ENCODE data around the gene PITPNM2. TPM values are rescaled to one million over a fixed set of nuclear protein-coding genes. Genes with fewer than 3 reads are reported as not detected.

The PITPNM2 gene
- 1 to 10 TPM; 2.9 to 9.2 (median 7.9) TPM for polyA plus RNA-seq

GRCh38 chr12:123150744-123151456, at the start of gene PITPNM2:
Gene PITPNM2 (minus strand): TSS chr12:123151090. CDS start chr12:123034590, 116,500 bp downstream.
- whole genome bisulfite sequencing, 3 donors = 0 to 1% (median 0%) methylated on average over 58 to 119 of the region's 119 CpGs
- peak within 1 kb of the TSS; percentile 23 for H3K27ac ChIP-seq (ENCODE audit: low read depth, low read length)

GRCh38 chr12:123200414-123200813, 49.5 kb upstream of the PITPNM2 start:
- no peak overlapping the region for H3K27ac ChIP-seq (ENCODE audit: low read depth, low read length)
- WGBS, 3 donors = 91 to 93% (median 92%) methylated on average over 7 of the region's 7 CpGs

GRCh38 chr12:123199936-123200335, 49.0 kb upstream of the PITPNM2 start:
- WGBS, 3 donors = 87 to 93% (median 90%) methylated on average over 3 of the region's 3 CpGs

DNA sequence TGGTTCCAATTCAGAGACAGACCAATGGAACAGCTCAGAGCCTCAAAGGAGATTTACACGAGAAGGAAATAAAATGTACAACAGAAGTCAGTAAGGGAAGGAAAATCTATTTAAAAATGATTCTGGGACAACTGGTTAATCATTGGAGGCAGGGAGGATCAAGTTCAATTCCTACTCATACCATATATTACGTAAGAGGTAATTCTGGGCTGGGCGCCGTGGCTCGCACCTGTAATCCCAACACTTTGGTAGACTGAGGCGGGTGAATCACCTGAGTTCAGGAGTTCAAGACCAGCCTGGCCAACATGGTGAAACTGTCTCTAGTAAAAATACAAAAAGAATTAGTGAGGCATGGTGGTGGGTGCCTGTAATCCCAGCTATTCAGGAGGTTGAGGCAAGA, 36.7 kb upstream of the PITPNM2 start:
- WGBS, 3 donors = 95 to 96% (median 95%) methylated on average over 6 of the region's 6 CpGs

More at GRCh38 chr12:123199936-123200335, 49.0 kb upstream of the PITPNM2 start:
- H3K27ac ChIP-seq (ENCODE audit: low read depth, low read length) = no peak overlapping the region

GRCh38 chr12:123180171-123180570, 29.3 kb upstream of the PITPNM2 start:
- no peak overlapping the region for H3K27ac ChIP-seq (ENCODE audit: low read depth, low read length)
- 94 to 95% (median 95%) methylated on average over 4 of the region's 4 CpGs for WGBS, 3 donors

More for the DNA sequence above, 36.7 kb upstream of the PITPNM2 start:
- no peak overlapping the region for H3K27ac ChIP-seq (ENCODE audit: low read depth, low read length)

DNA sequence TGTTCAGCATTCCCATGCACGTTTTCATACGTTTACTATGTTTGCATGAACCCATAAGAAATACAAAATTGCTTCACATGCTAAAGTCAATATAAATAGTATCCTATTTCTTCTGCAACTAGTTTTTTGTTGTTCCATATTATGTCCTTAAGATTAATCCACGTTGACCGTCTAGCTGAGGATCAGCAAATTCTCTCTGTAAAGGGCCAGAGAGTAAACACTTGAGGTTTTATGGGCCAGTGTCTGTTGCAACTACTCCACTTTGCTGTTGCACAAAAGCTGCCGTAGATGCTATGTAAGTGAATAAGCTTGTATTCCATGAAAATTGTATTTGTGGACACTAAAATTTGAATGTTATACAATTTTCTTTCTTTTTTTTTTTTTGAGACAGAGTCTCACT, 21.1 kb upstream of the PITPNM2 start:
- H3K27ac ChIP-seq (ENCODE audit: low read depth, low read length) = no peak overlapping the region
- 71 to 85% (median 71%) methylated on average over 5 of the region's 5 CpGs for WGBS, 3 donors

- 47 to 88% (median 48%) methylated on average over 2 of the region's 2 CpGs for WGBS, 3 donors
These were observed 16.4 kb upstream of the PITPNM2 start for GRCh38 chr12:123167329-123167728.

GRCh38 chr12:123165537-123165936, 14.6 kb upstream of the PITPNM2 start:
- H3K27ac ChIP-seq (ENCODE audit: low read depth, low read length) = no peak overlapping the region
- WGBS, 3 donors = 64 to 92% (median 90%) methylated on average over 4 of the region's 4 CpGs

More at GRCh38 chr12:123167329-123167728, 16.4 kb upstream of the PITPNM2 start:
- no peak overlapping the region for H3K27ac ChIP-seq (ENCODE audit: low read depth, low read length)

GRCh38 chr12:123164710-123165261, 13.9 kb upstream of the PITPNM2 start:
- H3K27ac ChIP-seq (ENCODE audit: low read depth, low read length) = no peak overlapping the region
- 62 to 96% (median 93%) methylated on average over 9 of the region's 9 CpGs for WGBS, 3 donors

DNA sequence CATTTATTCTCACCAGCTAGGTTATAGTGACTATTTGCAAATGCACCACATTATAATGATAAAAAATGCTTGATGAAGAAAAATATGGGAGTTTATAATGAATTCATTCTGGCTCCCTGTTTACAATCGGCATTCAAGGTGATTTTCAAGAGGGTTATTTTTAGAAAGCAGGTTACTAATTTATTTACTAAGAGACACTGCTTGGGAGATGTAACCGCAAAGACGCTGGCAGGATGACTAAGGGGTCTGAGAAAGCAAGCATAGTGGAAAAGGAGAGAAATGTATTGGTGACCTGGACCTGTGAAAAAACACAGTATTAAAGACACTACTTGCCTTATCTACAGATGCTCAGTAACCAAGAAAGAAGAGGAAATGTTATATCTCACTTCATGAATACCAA, 13.3 kb upstream of the PITPNM2 start:
- WGBS, 3 donors = 52 to 93% (median 91%) methylated on average over 3 of the region's 3 CpGs
- H3K27ac ChIP-seq (ENCODE audit: low read depth, low read length) = no peak overlapping the region

GRCh38 chr12:123163227-123163626, 12.3 kb upstream of the PITPNM2 start:
- 36 to 92% (median 83%) methylated on average over 3 of the region's 3 CpGs for WGBS, 3 donors
- no peak overlapping the region for H3K27ac ChIP-seq (ENCODE audit: low read depth, low read length)

GRCh38 chr12:123160801-123161487, 10.1 kb upstream of the PITPNM2 start:
- WGBS, 3 donors = 51 to 74% (median 68%) methylated on average over 11 of the region's 11 CpGs
- no peak overlapping the region for H3K27ac ChIP-seq (ENCODE audit: low read depth, low read length)

GRCh38 chr12:123153906-123154305, 3.0 kb upstream of the PITPNM2 start:
- 75 to 83% (median 80%) methylated on average over 2 of the region's 2 CpGs for WGBS, 3 donors
- no peak overlapping the region for H3K27ac ChIP-seq (ENCODE audit: low read depth, low read length)

DNA sequence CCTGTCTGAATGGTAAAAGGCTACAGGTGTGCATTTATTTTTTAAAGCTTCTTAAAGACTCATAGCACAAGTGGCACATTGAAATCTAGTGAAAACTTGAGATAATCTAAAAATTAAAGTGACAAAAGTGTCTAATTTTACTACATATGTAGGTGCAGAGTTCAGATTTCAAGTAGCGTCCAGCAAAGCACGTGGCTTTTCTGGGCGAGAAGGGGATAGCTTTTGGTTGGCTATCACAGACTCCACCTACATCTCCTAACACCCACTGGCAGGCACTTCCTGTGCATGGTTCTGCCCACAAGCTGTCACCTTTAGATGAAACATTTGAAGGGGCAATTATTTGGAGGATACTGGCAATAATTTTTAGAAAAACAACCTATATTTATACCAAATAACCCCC, 1.9 kb upstream of the PITPNM2 start:
- WGBS, 3 donors = 81 to 84% (median 81%) methylated on average over 3 of the region's 3 CpGs
- no peak overlapping the region for H3K27ac ChIP-seq (ENCODE audit: low read depth, low read length)

GRCh38 chr12:123151457-123152454, 866 bp upstream of the PITPNM2 start:
- 42 to 44% (median 43%) methylated on average over 45 to 46 of the region's 46 CpGs for WGBS, 3 donors
- H3K27ac ChIP-seq (ENCODE audit: low read depth, low read length) = no peak overlapping the region

- H3K27ac ChIP-seq (ENCODE audit: low read depth, low read length) = no peak overlapping the region
- WGBS, 3 donors = 1 to 2% (median 2%) methylated on average over 32 to 54 of the region's 54 CpGs
These were observed 581 bp downstream of the PITPNM2 start for GRCh38 chr12:123150275-123150743.

GRCh38 chr12:123149501-123150274, 1.2 kb downstream of the PITPNM2 start:
- no peak overlapping the region for H3K27ac ChIP-seq (ENCODE audit: low read depth, low read length)
- WGBS, 3 donors = 24 to 41% (median 37%) methylated on average over 22 of the region's 22 CpGs

All from adipose tissue (tissue), 3 donors.